IMR-90 (cell line): Measurements from ENCODE around the gene PTGER4.
"Not testable (repeated sequence)": the region's sequence is repeated elsewhere in the genome, so short reads cannot be mapped to it uniquely, and the experiment has no call there.

Experiments
- CEBPB ChIP-seq: IDR thresholded peaks from 2 replicates; pipeline ENCODE4 v1.6.1; 2012; ENCODE audit warnings: low read depth, low read length, improper control_type of control experiment
- CHD1 ChIP-seq: IDR thresholded peaks from 2 replicates; pipeline ENCODE4 v1.6.1; 2012; ENCODE audit warnings: low read depth, low read length, improper control_type of control experiment
- CTCF ChIP-seq: conservative IDR thresholded peaks from 2 replicates; pipeline ENCODE4 v1.5.1; 2012; ENCODE audit warnings: mild to moderate bottlenecking, low read depth, low read length, improper control_type of control experiment
- FOS ChIP-seq: fragments of 150-350 bp; IDR thresholded peaks from 2 replicates; pipeline ENCODE4 v1.6.1; 2016; ENCODE audit warnings: low read depth, low read length
- MAFK ChIP-seq: IDR thresholded peaks from 2 replicates; pipeline ENCODE4 v1.6.1; 2012; ENCODE audit warnings: low read depth, low read length, improper control_type of control experiment
- MXI1 ChIP-seq: IDR thresholded peaks from 2 replicates; pipeline ENCODE4 v1.6.1; 2012; ENCODE audit warnings: low read depth, mild to moderate bottlenecking, low read length, moderate library complexity, borderline replicate concordance
- POLR2A ChIP-seq: IDR thresholded peaks from 2 replicates; pipeline ENCODE4 v1.6.1; 2012; ENCODE audit warnings: mild to moderate bottlenecking, low read depth, low read length
- RAD21 ChIP-seq: IDR thresholded peaks from 2 replicates; pipeline ENCODE4 v1.6.1; 2012; ENCODE audit warnings: low read length, improper control_type of control experiment
- RCOR1 ChIP-seq: IDR thresholded peaks from 2 replicates; pipeline ENCODE4 v1.6.1; 2012; ENCODE audit warnings: mild to moderate bottlenecking, low read length, improper control_type of control experiment; ENCODE audit not compliant: insufficient replicate concordance
- RFX5 ChIP-seq: IDR thresholded peaks from 2 replicates; pipeline ENCODE4 v1.8.0; 2012; ENCODE audit warnings: low read depth, mild to moderate bottlenecking, low read length, moderate library complexity
- SMC3 ChIP-seq: fragments of 150-350 bp; IDR thresholded peaks from 2 replicates; pipeline ENCODE4 v1.6.1; 2016; ENCODE audit warnings: low read depth, mild to moderate bottlenecking, antibody characterized with exemption, low read length, moderate library complexity
- USF2 ChIP-seq: fragments of 150-350 bp; IDR thresholded peaks from 2 replicates; pipeline ENCODE4 v1.6.1; 2017; ENCODE audit warnings: mild to moderate bottlenecking, antibody characterized with exemption, low read length, low read depth

GRCh38 chr5:40710575-40710974, 30.9 kb downstream of the PTGER4 start:
- not testable (repeated sequence) for TF ChIP-seq CTCF, RCOR1, RAD21, MXI1, POLR2A, MAFK, USF2, RFX5, CEBPB, FOS, SMC3, CHD1
